ENCODE results near the gene PTPRK.

Gene PTPRK

DNA sequence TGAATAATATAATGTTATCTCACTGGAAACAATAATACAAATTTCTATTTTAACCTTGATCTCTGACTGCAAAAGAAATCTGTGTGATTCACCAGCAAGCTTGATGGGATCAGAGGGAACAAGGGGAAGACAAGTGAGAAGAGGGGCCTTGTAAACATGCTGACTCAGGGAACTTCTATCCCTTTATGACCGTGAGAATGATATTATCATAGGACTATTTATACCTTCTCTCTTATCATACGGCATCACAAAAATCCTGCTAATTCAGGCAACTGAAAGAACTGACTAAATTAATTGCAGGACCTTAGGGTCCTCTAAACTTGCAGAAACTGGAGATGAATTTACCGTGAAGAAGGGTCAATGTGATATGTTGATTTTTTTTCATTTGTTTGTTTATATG lies 173.3 kb downstream of the PTPRK start:
- DNase-seq (ENCODE audit: low read depth), result no peak
- H3K4me3 ChIP-seq (ENCODE audit: low read depth, low read length), result no peak overlapping the region
- TF ChIP-seq CTCF (IDR thresholded peaks at IDR 0.05; ENCODE audit: control insufficient read depth, extremely low read depth, insufficient read depth), result no peak

GRCh38 chr6:128346569-128346968 lies 173.8 kb downstream of the PTPRK start:
- DNase-seq (ENCODE audit: low read depth), result no peak

GRCh38 chr6:128345278-128345677 lies 175.1 kb downstream of the PTPRK start:
- no peak for TF ChIP-seq CTCF (IDR thresholded peaks at IDR 0.05; ENCODE audit: control insufficient read depth, extremely low read depth, insufficient read depth)
- H3K4me3 ChIP-seq (ENCODE audit: low read depth, low read length), result no peak overlapping the region
- DNase-seq (ENCODE audit: low read depth), result no peak

More at GRCh38 chr6:128346569-128346968, 173.8 kb downstream of the PTPRK start:
- H3K4me3 ChIP-seq (ENCODE audit: low read depth, low read length), result no peak overlapping the region
- no peak for TF ChIP-seq CTCF (IDR thresholded peaks at IDR 0.05; ENCODE audit: control insufficient read depth, extremely low read depth, insufficient read depth)

GRCh38 chr6:128343706-128344105 lies 176.7 kb downstream of the PTPRK start:
- no peak overlapping the region for H3K4me3 ChIP-seq (ENCODE audit: low read depth, low read length)
- DNase-seq (ENCODE audit: low read depth), result no peak
- no peak for TF ChIP-seq CTCF (IDR thresholded peaks at IDR 0.05; ENCODE audit: control insufficient read depth, extremely low read depth, insufficient read depth)

- DNase-seq (ENCODE audit: low read depth), result no peak
- H3K4me3 ChIP-seq (ENCODE audit: low read depth, low read length), result no peak overlapping the region
- no peak for TF ChIP-seq CTCF (IDR thresholded peaks at IDR 0.05; ENCODE audit: control insufficient read depth, extremely low read depth, insufficient read depth)
Measured at GRCh38 chr6:128339635-128340450, 180.6 kb downstream of the PTPRK start.

DNA sequence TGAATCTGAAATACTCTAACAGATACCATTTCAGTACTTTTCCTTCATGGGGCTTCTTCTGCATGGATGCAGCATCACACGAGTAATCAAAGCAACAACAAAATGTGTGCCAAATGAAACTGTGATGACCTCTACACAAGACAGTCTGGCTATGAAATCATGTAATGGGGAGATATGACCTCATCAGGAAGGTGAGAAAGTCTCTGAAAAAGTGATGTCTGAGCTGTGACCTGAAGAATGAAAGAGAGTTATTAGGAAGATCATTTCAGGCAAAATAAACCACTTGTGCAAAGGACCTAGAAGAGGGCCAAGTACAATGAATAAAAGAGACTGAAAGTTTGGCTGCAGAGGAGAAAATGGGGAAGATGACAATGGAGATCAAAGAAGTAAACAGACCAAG lies 182.8 kb downstream of the PTPRK start:
- DNase-seq (ENCODE audit: low read depth), result no peak
- H3K4me3 ChIP-seq (ENCODE audit: low read depth, low read length), result no peak overlapping the region
- no peak for TF ChIP-seq CTCF (IDR thresholded peaks at IDR 0.05; ENCODE audit: control insufficient read depth, extremely low read depth, insufficient read depth)

All from LNCaP clone FGC (cell line).